Measurements from ENCODE around the gene ABCC6.
"Not testable (repeated sequence)": the region's sequence is repeated elsewhere in the genome, so short reads cannot be mapped to it uniquely, and the experiment has no call there.

The ABCC6 gene

GRCh38 chr16:16223662-16224241, 458 bp upstream of the ABCC6 start:
- not testable (repeated sequence) for DNase-seq (ENCODE audit: low read depth in 1 of 2, low spot score in 1 of 2)

- DNase-seq (ENCODE audit: low read depth in 1 of 2, low spot score in 1 of 2) = not testable (repeated sequence)
Measured at GRCh38 chr16:16221382-16221781, 1.9 kb downstream of the ABCC6 start.

- DNase-seq (ENCODE audit: low read depth in 1 of 2, low spot score in 1 of 2) = not testable (repeated sequence)
Measured at GRCh38 chr16:16220449-16220848, 2.8 kb downstream of the ABCC6 start.

GRCh38 chr16:16218787-16219186, 4.5 kb downstream of the ABCC6 start:
- DNase-seq (ENCODE audit: low read depth in 1 of 2, low spot score in 1 of 2) = not testable (repeated sequence)

GRCh38 chr16:16218349-16218748, 4.9 kb downstream of the ABCC6 start:
- DNase-seq (ENCODE audit: low read depth in 1 of 2, low spot score in 1 of 2) = not testable (repeated sequence)

- not testable (repeated sequence) for DNase-seq (ENCODE audit: low read depth in 1 of 2, low spot score in 1 of 2)
Measured at GRCh38 chr16:16213863-16214293, 9.4 kb downstream of the ABCC6 start.

GRCh38 chr16:16211404-16211803, 11.9 kb downstream of the ABCC6 start:
- DNase-seq (ENCODE audit: low read depth in 1 of 2, low spot score in 1 of 2) = not testable (repeated sequence)

GRCh38 chr16:16208461-16208860, 14.8 kb downstream of the ABCC6 start:
- not testable (repeated sequence) for DNase-seq (ENCODE audit: low read depth in 1 of 2, low spot score in 1 of 2)

GRCh38 chr16:16207787-16208334, 15.4 kb downstream of the ABCC6 start:
- not testable (repeated sequence) for DNase-seq (ENCODE audit: low read depth in 1 of 2, low spot score in 1 of 2)

- DNase-seq (ENCODE audit: low read depth in 1 of 2, low spot score in 1 of 2) = not testable (repeated sequence)
Measured at GRCh38 chr16:16207097-16207786, 16.1 kb downstream of the ABCC6 start.

- DNase-seq (ENCODE audit: low read depth in 1 of 2, low spot score in 1 of 2) = not testable (repeated sequence)
Measured at GRCh38 chr16:16205864-16206263, 17.4 kb downstream of the ABCC6 start.

GRCh38 chr16:16204552-16204951, 18.7 kb downstream of the ABCC6 start:
- DNase-seq (ENCODE audit: low read depth in 1 of 2, low spot score in 1 of 2) = not testable (repeated sequence)

GRCh38 chr16:16203494-16203893, 19.8 kb downstream of the ABCC6 start:
- not testable (repeated sequence) for DNase-seq (ENCODE audit: low read depth in 1 of 2, low spot score in 1 of 2)

- peak in 1 of 2 donors; percentile 4 for DNase-seq (ENCODE audit: low read depth in 1 of 2, low spot score in 1 of 2)
Measured at GRCh38 chr16:16202400-16203143, 20.7 kb downstream of the ABCC6 start.

GRCh38 chr16:16201880-16202279, 21.4 kb downstream of the ABCC6 start:
- not testable (repeated sequence) for DNase-seq (ENCODE audit: low read depth in 1 of 2, low spot score in 1 of 2)

GRCh38 chr16:16200391-16200790, 22.9 kb downstream of the ABCC6 start:
- DNase-seq (ENCODE audit: low read depth in 1 of 2, low spot score in 1 of 2) = not testable (repeated sequence)

- DNase-seq (ENCODE audit: low read depth in 1 of 2, low spot score in 1 of 2) = not testable (repeated sequence)
Measured at GRCh38 chr16:16199428-16199827, 23.9 kb downstream of the ABCC6 start.

- DNase-seq (ENCODE audit: low read depth in 1 of 2, low spot score in 1 of 2) = no peak
Measured at GRCh38 chr16:16197966-16198365, 25.3 kb downstream of the ABCC6 start.

GRCh38 chr16:16197331-16197730, 26.0 kb downstream of the ABCC6 start:
- no peak for DNase-seq (ENCODE audit: low read depth in 1 of 2, low spot score in 1 of 2)

GRCh38 chr16:16196099-16196498, 27.2 kb downstream of the ABCC6 start:
- no peak for DNase-seq (ENCODE audit: low read depth in 1 of 2, low spot score in 1 of 2)

- no peak for DNase-seq (ENCODE audit: low read depth in 1 of 2, low spot score in 1 of 2)
Measured at GRCh38 chr16:16191493-16192167, 31.7 kb downstream of the ABCC6 start.

Data from activated CD4-positive, alpha-beta T cell treated with anti-CD3 and anti-CD28 coated beads, Interleukin-2, amount 50 U/mL, for 24 hours (primary cell).